ENCODE data around the gene ENTPD6.

DNA sequence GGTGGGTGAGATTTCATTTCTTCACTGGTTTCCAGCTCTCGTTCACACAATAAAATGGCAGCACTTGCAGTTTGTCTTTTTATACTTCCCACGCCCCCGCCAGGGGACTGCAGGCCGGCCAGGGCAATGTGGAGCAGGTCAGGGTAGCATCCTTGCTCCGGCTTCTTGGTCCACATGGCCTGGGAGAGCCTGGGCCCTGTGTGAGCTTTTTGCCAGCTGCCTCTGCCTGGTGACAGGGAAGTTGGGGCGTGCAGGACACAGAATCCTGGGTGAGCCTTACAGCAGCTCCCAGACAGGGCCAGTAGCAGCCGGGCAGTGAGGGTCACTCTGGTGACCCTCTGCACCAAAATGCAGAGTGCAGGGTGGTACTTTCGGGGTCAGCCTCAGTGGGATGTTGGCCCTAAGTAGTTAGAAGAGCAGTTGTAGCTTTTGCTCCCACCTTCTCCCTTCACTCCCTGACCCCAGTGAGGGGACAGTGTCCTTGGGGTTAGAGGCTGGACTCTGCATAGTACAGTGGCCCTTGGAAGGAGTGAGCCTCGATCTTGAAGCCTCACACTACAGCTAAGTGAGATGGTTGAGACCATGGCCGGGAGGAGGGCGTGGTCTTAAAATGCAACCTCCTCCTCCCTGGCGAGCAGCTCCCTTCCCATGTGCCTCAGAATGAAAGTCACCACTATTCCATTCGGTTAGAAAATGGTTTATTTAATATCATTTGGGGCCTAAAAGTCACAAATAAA lies 76.1 kb downstream of the ENTPD6 start:
- TF ChIP-seq EZH2 (IDR thresholded peaks at IDR 0.05; ENCODE audit: low read length, unreplicated experiment) (no peak), EZH2phosphoT487 (IDR thresholded peaks at IDR 0.05; ENCODE audit: borderline replicate concordance, low read length) (no peak)
- TF ChIP-seq, protein P1, sequence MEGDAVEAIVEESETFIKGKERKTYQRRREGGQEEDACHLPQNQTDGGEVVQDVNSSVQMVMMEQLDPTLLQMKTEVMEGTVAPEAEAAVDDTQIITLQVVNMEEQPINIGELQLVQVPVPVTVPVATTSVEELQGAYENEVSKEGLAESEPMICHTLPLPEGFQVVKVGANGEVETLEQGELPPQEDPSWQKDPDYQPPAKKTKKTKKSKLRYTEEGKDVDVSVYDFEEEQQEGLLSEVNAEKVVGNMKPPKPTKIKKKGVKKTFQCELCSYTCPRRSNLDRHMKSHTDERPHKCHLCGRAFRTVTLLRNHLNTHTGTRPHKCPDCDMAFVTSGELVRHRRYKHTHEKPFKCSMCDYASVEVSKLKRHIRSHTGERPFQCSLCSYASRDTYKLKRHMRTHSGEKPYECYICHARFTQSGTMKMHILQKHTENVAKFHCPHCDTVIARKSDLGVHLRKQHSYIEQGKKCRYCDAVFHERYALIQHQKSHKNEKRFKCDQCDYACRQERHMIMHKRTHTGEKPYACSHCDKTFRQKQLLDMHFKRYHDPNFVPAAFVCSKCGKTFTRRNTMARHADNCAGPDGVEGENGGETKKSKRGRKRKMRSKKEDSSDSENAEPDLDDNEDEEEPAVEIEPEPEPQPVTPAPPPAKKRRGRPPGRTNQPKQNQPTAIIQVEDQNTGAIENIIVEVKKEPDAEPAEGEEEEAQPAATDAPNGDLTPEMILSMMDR (conservative IDR thresholded peaks at IDR 0.05; ENCODE audit: low read depth, low read length), result no peak
